GM20000 (cell line): Measurements from ENCODE around the gene KLHL29.

Experiments
- DNase-seq: peaks from one replicate; pipeline ENCODE4 v3.0.0; 2012; ENCODE audit warnings: low spot score
- TF ChIP-seq, protein P1 (sequence below): IDR thresholded peaks from 2 replicates; pipeline ENCODE4 v1.5.1; 2012; ENCODE audit warnings: mild to moderate bottlenecking, control low read depth; ENCODE audit errors: extremely low read depth, missing control alignments

KLHL29 gene

DNA sequence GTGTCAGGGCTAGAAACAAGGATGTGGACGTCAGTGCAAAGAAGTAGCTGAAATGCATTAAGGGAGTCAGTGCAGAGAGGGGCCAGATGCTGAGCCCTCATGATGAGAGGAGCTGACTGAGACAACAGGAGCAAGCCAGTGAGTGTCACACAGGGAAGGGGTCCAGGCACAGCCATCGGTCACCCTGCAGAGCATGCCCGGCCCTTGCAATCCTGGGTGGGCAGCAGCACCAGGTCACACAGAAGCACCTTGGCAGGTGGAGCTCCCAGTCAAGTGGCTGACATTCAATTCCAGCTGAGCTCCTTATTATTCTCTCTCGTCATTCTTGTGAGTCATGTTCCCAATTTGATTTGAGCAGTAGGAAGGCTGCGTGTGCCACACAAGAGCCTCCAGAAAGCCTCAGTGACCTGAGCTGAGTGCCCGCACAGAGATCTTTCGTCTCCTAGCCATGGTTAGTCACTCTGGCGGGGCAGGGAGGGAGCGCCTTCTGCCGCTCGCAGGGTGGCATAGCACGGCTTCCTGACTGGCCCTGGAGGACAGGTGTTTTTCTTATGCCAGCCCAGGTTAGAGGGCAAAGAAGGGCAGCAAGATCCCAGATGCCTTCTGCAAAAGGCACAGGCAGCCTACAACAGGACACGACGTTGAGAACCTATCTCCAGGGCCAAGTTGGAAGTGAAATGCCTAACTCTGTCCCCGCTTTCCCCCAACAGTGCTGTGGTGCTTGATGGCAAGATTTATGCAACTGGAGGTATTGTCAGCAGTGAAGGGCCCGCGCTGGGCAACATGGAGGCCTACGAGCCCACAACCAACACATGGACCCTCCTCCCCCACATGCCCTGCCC, 321.0 kb downstream of the KLHL29 start:
- peak; percentile 6 for DNase-seq
- TF ChIP-seq, protein P1, sequence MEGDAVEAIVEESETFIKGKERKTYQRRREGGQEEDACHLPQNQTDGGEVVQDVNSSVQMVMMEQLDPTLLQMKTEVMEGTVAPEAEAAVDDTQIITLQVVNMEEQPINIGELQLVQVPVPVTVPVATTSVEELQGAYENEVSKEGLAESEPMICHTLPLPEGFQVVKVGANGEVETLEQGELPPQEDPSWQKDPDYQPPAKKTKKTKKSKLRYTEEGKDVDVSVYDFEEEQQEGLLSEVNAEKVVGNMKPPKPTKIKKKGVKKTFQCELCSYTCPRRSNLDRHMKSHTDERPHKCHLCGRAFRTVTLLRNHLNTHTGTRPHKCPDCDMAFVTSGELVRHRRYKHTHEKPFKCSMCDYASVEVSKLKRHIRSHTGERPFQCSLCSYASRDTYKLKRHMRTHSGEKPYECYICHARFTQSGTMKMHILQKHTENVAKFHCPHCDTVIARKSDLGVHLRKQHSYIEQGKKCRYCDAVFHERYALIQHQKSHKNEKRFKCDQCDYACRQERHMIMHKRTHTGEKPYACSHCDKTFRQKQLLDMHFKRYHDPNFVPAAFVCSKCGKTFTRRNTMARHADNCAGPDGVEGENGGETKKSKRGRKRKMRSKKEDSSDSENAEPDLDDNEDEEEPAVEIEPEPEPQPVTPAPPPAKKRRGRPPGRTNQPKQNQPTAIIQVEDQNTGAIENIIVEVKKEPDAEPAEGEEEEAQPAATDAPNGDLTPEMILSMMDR = no peak

DNA sequence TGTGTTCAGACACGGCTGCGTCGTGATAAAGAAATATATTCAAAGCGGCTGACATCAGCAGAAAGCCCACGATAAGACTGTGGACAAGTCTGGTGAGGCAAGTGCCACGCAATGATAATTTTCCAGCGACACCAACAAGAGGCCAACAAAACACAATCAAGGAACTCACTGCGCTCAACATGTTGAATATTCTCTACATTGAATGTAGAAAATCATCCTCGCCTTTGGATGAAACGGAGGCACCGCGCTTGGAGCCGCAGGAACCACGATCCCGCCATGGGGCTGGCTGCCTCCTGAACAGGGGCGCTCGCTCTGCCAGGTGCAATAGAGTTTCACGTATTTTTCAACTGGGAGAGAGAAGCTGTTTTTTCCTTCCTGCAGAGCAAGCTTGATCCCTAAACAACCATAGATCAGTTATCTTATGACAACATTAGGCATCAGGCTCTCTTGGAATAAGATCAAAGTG, 321.7 kb downstream of the KLHL29 start:
- DNase-seq = no peak
- TF ChIP-seq, protein P1 = no peak

DNA sequence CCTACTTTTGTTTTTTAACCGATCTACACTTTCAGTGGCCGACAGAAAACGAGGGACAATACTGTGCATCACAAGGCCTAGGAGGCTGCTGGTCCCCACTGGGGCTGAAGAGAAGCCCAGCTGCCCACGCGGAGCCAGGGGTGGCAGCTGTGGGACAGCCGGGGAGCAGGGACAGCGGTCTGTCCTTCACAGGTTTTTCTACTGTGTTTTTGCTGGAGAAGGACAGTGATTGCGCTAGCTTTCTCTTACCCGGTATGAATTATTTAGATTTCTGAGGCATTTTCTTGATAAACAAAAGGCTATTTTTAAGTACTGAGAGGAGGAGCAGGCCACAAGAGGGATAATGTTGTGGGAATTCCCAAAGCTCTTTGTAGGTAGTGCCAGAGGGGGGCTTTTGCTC, 322.1 kb downstream of the KLHL29 start:
- no peak for DNase-seq
- TF ChIP-seq, protein P1 = no peak

DNA sequence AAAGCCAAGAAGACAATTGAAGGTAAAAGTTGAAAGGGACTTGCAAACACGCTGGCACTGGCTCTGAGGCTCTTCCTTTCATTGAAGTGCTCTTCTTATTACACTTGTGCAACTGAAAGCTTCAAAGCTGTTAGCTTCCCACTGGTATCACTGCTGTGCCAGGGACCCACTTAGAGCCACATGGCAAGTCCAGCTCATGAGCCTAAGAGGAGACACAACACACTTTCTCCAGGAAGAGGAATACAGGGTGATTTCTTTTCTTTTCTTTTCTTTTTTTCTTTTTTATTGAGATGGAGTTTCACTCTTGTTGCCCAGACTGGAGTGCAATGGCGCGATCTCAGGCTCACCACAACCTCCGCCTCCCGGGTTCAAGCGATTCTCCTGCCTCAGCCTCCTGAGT, 323.8 kb downstream of the KLHL29 start:
- no peak for DNase-seq
- TF ChIP-seq, protein P1 = no peak

DNA sequence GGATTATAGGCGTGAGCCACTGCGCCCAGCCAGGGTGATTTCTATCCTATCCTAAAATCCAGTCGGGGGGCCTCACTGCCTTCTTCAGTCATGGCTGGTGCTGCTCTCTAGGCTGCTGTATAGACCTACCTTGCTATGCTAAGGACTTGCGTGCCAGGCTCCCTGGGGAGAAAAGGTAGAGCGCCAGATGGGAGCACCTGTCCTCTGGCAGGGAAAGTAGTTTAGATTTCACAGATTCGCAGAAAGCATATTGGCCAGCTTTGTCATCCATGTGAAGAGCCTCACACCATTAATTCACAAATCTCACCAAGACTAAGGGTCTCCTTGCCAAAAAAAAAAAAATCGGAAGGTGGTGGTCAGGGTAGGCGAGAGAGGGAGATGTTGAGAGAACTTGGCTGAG, 324.3 kb downstream of the KLHL29 start:
- DNase-seq = no peak
- TF ChIP-seq, protein P1 = no peak

DNA sequence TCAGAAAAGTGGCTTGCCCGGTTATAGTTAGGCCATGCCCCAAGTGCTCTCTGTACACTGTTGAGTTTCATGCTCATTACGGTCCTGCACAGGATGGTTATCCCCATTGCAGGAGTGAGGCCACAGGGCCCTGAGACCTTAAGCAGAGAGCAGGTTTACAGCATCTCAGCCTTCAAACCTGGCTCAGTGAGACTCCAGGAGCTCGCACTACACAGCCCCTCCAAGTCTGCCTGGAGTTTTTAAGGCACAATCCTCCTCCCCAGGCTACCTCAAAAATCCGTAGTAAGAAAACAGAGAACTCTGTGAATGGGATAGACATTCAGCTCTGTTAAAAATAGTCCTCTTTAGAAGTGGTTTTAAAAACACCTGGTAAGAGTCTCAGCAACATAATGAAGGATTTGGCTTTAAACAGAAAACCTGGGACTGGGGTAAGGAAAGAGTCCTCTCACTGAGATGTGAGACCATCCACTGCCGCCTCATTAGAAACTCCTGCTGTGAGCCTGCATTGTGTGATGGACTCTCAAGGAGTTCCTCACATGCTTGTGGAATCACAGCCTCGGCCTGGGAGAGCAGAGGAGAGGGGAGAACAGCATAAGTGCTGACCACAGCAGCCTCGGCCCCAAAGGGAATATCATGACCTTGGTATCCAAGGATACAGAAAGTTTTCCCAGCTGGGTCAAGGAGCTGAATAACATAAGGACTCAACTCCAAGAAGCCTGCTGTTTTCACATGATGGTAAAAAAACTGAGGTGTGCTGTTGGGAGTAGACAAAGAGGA, 327.2 kb downstream of the KLHL29 start:
- TF ChIP-seq, protein P1 = no peak
- no peak for DNase-seq

DNA sequence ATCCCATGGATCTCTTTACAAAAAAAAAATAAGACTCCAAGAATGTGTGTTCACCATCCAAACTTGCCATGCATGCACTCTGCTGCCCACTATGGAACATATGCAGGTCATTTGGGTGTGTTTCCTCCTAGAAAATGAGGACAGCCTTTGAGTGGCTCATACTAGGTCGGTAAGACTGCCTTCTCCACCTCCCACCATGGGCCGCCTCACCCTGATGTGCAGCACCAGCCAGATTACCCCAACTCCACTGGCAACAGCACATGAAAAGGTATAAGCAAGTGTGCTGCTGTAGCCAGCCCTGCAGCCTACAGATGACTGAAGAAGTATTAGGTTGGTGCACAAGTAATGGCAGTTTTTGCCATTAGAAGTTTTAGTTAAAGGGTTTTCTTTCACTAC, 327.8 kb downstream of the KLHL29 start:
- TF ChIP-seq, protein P1 = no peak
- no peak for DNase-seq
